ENCODE measurements around the gene CHST5. TPM values are rescaled to one million over a fixed set of nuclear protein-coding genes. Genes with fewer than 3 reads are reported as not detected.

CHST5 gene
- total and polyA plus RNA-seq, 2 of the 13 experiments (the other 11 are each of a cell fraction or from before 2014, with no cell fraction given) = 0.05 TPM; not detected in 1

- TF ChIP-seq ZBTB40 (IDR thresholded peaks at IDR 0.05) = no peak
- peak; percentile 53; the same call in 1 of the 2 replicates for TF ChIP-seq ZBTB40 (CRISPR knock-in tag; IDR thresholded peaks at IDR 0.05)
- no peak for TF ChIP-seq CENPX (CRISPR knock-in tag; IDR thresholded peaks at IDR 0.05)
- TF ChIP-seq ZBTB42 (CRISPR knock-in tag; IDR thresholded peaks at IDR 0.05) = peak; percentile 62; the same call in 1 of the 2 replicates
- no peak for TF ChIP-seq GTF2F1 (IDR thresholded peaks at IDR 0.05; ENCODE audit: low read length)
- no peak for TF ChIP-seq DBP (CRISPR knock-in tag; IDR thresholded peaks at IDR 0.05; ENCODE audit: not compliant biosample characterization)
- TF ChIP-seq CCAR2 (optimal IDR thresholded peaks at IDR 0.05; ENCODE audit: low read depth, low read length) = no peak
- TF ChIP-seq GZF1 (CRISPR knock-in tag; IDR thresholded peaks at IDR 0.05) = 0 out of 2 replicates have a peak, but pooled peaks have one; percentile 55
- peak; percentile 93 for TF ChIP-seq U2AF2 (IDR thresholded peaks at IDR 0.05; ENCODE audit: low read depth, low read length)
- peak; percentile 64 for TF ChIP-seq TEAD3 (CRISPR knock-in tag; optimal IDR thresholded peaks at IDR 0.05; ENCODE audit: borderline replicate concordance)
- TF ChIP-seq ZNF773 (CRISPR knock-in tag; IDR thresholded peaks at IDR 0.05; ENCODE audit: borderline replicate concordance) = no peak
- no peak for TF ChIP-seq SNAPC5 (CRISPR knock-in tag; IDR thresholded peaks at IDR 0.05; ENCODE audit: borderline replicate concordance)
- peak; percentile 71; the same call in 1 of the 2 replicates for TF ChIP-seq MYPOP (CRISPR knock-in tag; IDR thresholded peaks at IDR 0.05)
- no peak for TF ChIP-seq ZNF678 (CRISPR knock-in tag; IDR thresholded peaks at IDR 0.05)
- TF ChIP-seq GATAD2A (CRISPR knock-in tag; IDR thresholded peaks at IDR 0.05) = 0 out of 2 replicates have a peak, but pooled peaks have one; percentile 22
- no peak for TF ChIP-seq DPF2 (CRISPR knock-in tag; IDR thresholded peaks at IDR 0.05; ENCODE audit: borderline replicate concordance, low read depth)
- TF ChIP-seq ZBTB44 (CRISPR knock-in tag; IDR thresholded peaks at IDR 0.05) = peak; percentile 36; the same call in 1 of the 2 replicates
Measured at GRCh38 chr16:75555707-75556430, 20.0 kb upstream of the CHST5 start, which contains the start of gene TMEM231 (continued).

Data from HepG2 (cell line).